Measurements from ENCODE around the gene DONSON.

DNA sequence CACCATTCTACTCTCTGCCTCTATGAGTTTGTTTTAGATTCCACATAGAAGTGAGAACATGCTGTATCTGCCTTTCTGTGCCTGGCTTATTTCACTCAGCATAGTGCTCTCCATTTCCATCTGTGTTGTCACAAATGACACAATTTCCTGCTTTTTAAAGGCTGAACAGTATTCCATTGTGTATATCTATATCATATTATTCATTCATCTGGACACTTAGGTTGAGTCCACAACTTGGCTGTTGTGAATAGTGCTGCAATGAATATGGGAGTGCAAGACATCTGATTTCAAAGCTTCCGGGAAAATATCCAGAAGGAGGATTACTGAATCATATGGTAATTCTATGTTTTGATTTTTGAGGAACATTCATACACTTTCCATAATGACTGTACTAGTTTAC lies 20.1 kb upstream of the DONSON start:
- TF ChIP-seq POLR2AphosphoS5 (IDR thresholded peaks at IDR 0.05; ENCODE audit: low read depth, low read length), result no peak
- TF ChIP-seq TAF1 (IDR thresholded peaks at IDR 0.05; ENCODE audit: low read depth, low read length), result no peak
- no peak for TF ChIP-seq POLR2A (IDR thresholded peaks at IDR 0.05; ENCODE audit: low read depth, low read length)
- TF ChIP-seq SPI1 (IDR thresholded peaks at IDR 0.05; ENCODE audit: low read depth, low read length), result no peak
- no peak for TF ChIP-seq PAX5 (IDR thresholded peaks at IDR 0.05; ENCODE audit: insufficient read depth, low read length, severe bottlenecking)
- no peak for TF ChIP-seq POU2F2 (IDR thresholded peaks at IDR 0.05; ENCODE audit: low read depth, low read length)

Measured in GM12891 (cell line).